Muscle layer of colon (tissue), 2 donors: ENCODE measurements around the gene GABRR2.

Experiments
- H3K27ac ChIP-seq: one replicate; pipeline ENCODE4 v1.7.0; 2013; ENCODE audit warnings: low read depth, mild to moderate bottlenecking, low read length, moderate library complexity
- H3K27me3 ChIP-seq, 2 donors: one replicate each; pipeline ENCODE4 v1.7.0; 2013; ENCODE audit warnings: low read length in 2 of 2, mild to moderate bottlenecking in 2 of 2; ENCODE audit not compliant: insufficient read depth in 2 of 2, control insufficient read depth in 1 of 2
- H3K36me3 ChIP-seq: one replicate; pipeline ENCODE4 v1.7.0; 2013; ENCODE audit warnings: mild to moderate bottlenecking, low read length; ENCODE audit not compliant: insufficient read depth
- H3K4me1 ChIP-seq: one replicate; pipeline ENCODE4 v1.7.0; 2013; ENCODE audit warnings: mild to moderate bottlenecking, low read length; ENCODE audit not compliant: insufficient read depth
- H3K4me3 ChIP-seq, 2 donors: one replicate each; pipeline ENCODE4 v1.7.0; 2013; ENCODE audit warnings: low read length in 2 of 2, low read depth in 1 of 2, mild to moderate bottlenecking in 1 of 2, moderate library complexity in 1 of 2
- H3K9ac ChIP-seq: one replicate; pipeline ENCODE4 v1.7.0; 2013; ENCODE audit warnings: low read length
- H3K9me3 ChIP-seq: one replicate; pipeline ENCODE4 v1.7.0; 2013; ENCODE audit warnings: mild to moderate bottlenecking, low read length
- donor health status: abdominal sarcoma.
- donor health status: Adenocarcinoma of cecum.

The GABRR2 gene

GRCh38 chr6:89269981-89270380 lies 45.1 kb downstream of the GABRR2 start:
- Histone ChIP-seq H3K4me3 (no peak overlapping the region), H3K9me3 (no peaks in the 10 kb centered on the region), H3K27ac (no peak overlapping the region), H3K27me3 (no peaks in the 10 kb centered on the region), H3K4me1 (no peaks in the 10 kb centered on the region), H3K36me3 (no peaks in the 10 kb centered on the region), H3K9ac (no peak overlapping the region)

GRCh38 chr6:89269252-89269651 lies 45.8 kb downstream of the GABRR2 start:
- Histone ChIP-seq H3K9ac (no peak overlapping the region), H3K27me3 (no peaks in the 10 kb centered on the region), H3K4me1 (no peaks in the 10 kb centered on the region), H3K9me3 (no peaks in the 10 kb centered on the region), H3K27ac (no peak overlapping the region), H3K36me3 (no peaks in the 10 kb centered on the region), H3K4me3 (no peak overlapping the region)

GRCh38 chr6:89268776-89269175 lies 46.3 kb downstream of the GABRR2 start:
- no peak overlapping the region for H3K9ac ChIP-seq
- no peaks in the 10 kb centered on the region for H3K4me1 ChIP-seq
- H3K27me3 ChIP-seq = no peaks in the 10 kb centered on the region
- no peak overlapping the region for H3K27ac ChIP-seq
- no peaks in the 10 kb centered on the region for H3K9me3 ChIP-seq
- no peak overlapping the region for H3K4me3 ChIP-seq
- H3K36me3 ChIP-seq = no peaks in the 10 kb centered on the region

- Histone ChIP-seq H3K9ac (no peak overlapping the region), H3K4me1 (no peaks in the 10 kb centered on the region), H3K4me3 (no peak overlapping the region), H3K9me3 (no peaks in the 10 kb centered on the region), H3K27me3 (no peaks in the 10 kb centered on the region), H3K36me3 (no peaks in the 10 kb centered on the region), H3K27ac (no peak overlapping the region)
Measured at GRCh38 chr6:89267918-89268317, 47.2 kb downstream of the GABRR2 start.

GRCh38 chr6:89264296-89264695 lies 50.8 kb downstream of the GABRR2 start:
- Histone ChIP-seq H3K36me3 (no peaks in the 10 kb centered on the region), H3K27me3 (no peaks in the 10 kb centered on the region), H3K9ac (no peak overlapping the region), H3K9me3 (no peaks in the 10 kb centered on the region), H3K4me3 (no peak overlapping the region), H3K4me1 (no peaks in the 10 kb centered on the region), H3K27ac (no peak overlapping the region)

- Histone ChIP-seq H3K27ac (no peak overlapping the region), H3K36me3 (no peaks in the 10 kb centered on the region), H3K4me1 (no peaks in the 10 kb centered on the region), H3K9me3 (no peaks in the 10 kb centered on the region), H3K9ac (no peak overlapping the region), H3K4me3 (no peak overlapping the region), H3K27me3 (no peaks in the 10 kb centered on the region)
Measured at GRCh38 chr6:89260832-89261231, 54.3 kb downstream of the GABRR2 start.

GRCh38 chr6:89260310-89260709 lies 54.8 kb downstream of the GABRR2 start:
- Histone ChIP-seq H3K4me3 (no peak overlapping the region), H3K27me3 (no peaks in the 10 kb centered on the region), H3K4me1 (no peaks in the 10 kb centered on the region), H3K9me3 (no peaks in the 10 kb centered on the region), H3K9ac (no peak overlapping the region), H3K36me3 (no peaks in the 10 kb centered on the region), H3K27ac (no peak overlapping the region)

GRCh38 chr6:89258912-89259311 lies 56.2 kb downstream of the GABRR2 start:
- no peaks in the 10 kb centered on the region for H3K36me3 ChIP-seq
- no peak overlapping the region for H3K27ac ChIP-seq
- H3K27me3 ChIP-seq = no peaks in the 10 kb centered on the region
- H3K4me1 ChIP-seq = no peaks in the 10 kb centered on the region
- H3K9me3 ChIP-seq = no peaks in the 10 kb centered on the region
- H3K9ac ChIP-seq = no peak overlapping the region
- no peak overlapping the region for H3K4me3 ChIP-seq

- Histone ChIP-seq H3K4me1 (no peaks in the 10 kb centered on the region), H3K9me3 (no peaks in the 10 kb centered on the region), H3K27ac (no peak overlapping the region), H3K27me3 (no peaks in the 10 kb centered on the region), H3K36me3 (no peaks in the 10 kb centered on the region), H3K9ac (no peak overlapping the region), H3K4me3 (no peak overlapping the region)
Measured at GRCh38 chr6:89257781-89258180, 57.3 kb downstream of the GABRR2 start.

- H3K4me1 ChIP-seq = no peaks in the 10 kb centered on the region
- no peak overlapping the region for H3K27ac ChIP-seq
- H3K27me3 ChIP-seq = no peaks in the 10 kb centered on the region
- no peak overlapping the region for H3K9ac ChIP-seq
- H3K4me3 ChIP-seq = no peak overlapping the region
- H3K36me3 ChIP-seq = no peaks in the 10 kb centered on the region
- H3K9me3 ChIP-seq = no peaks in the 10 kb centered on the region
Measured at GRCh38 chr6:89257346-89257745, 57.8 kb downstream of the GABRR2 start.

GRCh38 chr6:89255417-89255816 lies 59.7 kb downstream of the GABRR2 start:
- Histone ChIP-seq H3K27me3 (no peaks in the 10 kb centered on the region), H3K9me3 (no peaks in the 10 kb centered on the region), H3K4me1 (no peaks in the 10 kb centered on the region), H3K9ac (no peak overlapping the region), H3K36me3 (no peaks in the 10 kb centered on the region), H3K27ac (no peak overlapping the region), H3K4me3 (no peak overlapping the region)

GRCh38 chr6:89254569-89254968 lies 60.5 kb downstream of the GABRR2 start:
- Histone ChIP-seq H3K36me3 (no peaks in the 10 kb centered on the region), H3K9ac (no peak overlapping the region)

More at GRCh38 chr6:89254569-89254968, 60.5 kb downstream of the GABRR2 start:
- no peak overlapping the region for H3K27ac ChIP-seq
- H3K4me3 ChIP-seq = no peak overlapping the region
- H3K9me3 ChIP-seq = no peaks in the 10 kb centered on the region
- H3K4me1 ChIP-seq = no peaks in the 10 kb centered on the region
- H3K27me3 ChIP-seq = no peaks in the 10 kb centered on the region
